ENCODE results near the gene CAMTA1.

CAMTA1 gene

GRCh38 chr1:7679159-7679872 lies 894.1 kb downstream of the CAMTA1 start:
- TF ChIP-seq, protein P1, sequence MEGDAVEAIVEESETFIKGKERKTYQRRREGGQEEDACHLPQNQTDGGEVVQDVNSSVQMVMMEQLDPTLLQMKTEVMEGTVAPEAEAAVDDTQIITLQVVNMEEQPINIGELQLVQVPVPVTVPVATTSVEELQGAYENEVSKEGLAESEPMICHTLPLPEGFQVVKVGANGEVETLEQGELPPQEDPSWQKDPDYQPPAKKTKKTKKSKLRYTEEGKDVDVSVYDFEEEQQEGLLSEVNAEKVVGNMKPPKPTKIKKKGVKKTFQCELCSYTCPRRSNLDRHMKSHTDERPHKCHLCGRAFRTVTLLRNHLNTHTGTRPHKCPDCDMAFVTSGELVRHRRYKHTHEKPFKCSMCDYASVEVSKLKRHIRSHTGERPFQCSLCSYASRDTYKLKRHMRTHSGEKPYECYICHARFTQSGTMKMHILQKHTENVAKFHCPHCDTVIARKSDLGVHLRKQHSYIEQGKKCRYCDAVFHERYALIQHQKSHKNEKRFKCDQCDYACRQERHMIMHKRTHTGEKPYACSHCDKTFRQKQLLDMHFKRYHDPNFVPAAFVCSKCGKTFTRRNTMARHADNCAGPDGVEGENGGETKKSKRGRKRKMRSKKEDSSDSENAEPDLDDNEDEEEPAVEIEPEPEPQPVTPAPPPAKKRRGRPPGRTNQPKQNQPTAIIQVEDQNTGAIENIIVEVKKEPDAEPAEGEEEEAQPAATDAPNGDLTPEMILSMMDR (conservative IDR thresholded peaks at IDR 0.05; ENCODE audit: low read depth, low read length): no peak
- no peak overlapping the region for H3K4me3 ChIP-seq (ENCODE audit: low read length)
- no peak for DNase-seq (ENCODE audit: low read depth)

DNA sequence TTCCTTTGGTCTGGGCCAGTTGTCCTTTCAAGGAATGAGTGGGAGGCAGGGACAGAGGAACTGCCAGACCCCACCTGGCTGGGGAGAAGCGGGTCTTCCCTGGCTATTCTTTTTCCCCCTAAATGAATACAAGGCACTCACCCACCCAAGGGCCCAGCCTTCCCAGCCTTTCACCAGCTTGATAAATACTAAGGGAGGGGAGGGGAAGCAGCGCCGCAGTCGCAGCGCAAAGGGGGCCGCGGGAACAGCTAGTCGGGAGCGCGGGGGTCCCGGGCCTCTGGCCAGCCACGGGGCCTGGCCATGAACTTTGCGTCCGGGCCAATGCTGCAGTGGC lies 894.6 kb downstream of the CAMTA1 start:
- H3K4me3 ChIP-seq (ENCODE audit: low read length): peak overlapping the region; percentile 47
- DNase-seq (ENCODE audit: low read depth): no peak
- TF ChIP-seq, protein P1 (conservative IDR thresholded peaks at IDR 0.05; ENCODE audit: low read depth, low read length): no peak

DNA sequence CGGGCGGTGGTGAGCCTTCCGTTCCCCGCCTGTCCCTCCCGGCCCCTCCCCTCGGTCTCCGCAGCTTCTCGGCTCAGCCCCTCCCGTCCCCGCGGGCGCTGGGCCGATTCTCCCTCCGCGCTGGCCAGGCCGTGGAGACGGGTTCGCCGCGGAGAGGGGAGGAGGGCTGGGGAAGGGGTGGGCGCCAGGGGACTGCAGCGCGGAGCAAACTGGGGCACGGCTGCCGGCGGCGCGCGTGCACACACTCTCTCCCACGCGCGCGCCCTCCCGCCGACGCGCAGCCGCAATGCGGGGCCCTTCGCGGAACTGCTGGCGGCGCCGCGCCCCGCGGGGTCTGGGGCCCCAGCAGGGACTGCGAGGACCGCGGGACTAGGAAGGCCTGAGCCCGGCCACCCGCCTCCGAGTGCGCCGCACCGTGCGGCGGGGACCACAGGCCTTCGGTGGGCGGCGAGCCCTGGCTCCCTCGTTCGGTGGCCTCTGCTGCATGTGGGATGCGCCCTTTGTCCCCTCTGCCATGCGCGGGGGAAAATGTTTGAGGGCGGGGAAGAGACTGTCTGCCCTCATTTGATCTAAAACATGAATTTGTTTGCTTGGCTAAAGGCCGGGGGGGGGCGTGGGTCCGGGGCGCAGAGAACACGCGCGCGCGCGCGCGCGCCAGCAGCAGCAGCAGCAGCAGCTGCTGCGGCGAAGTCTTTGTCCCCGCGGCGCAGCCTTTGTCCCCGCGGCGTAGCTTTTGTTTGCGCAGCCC lies 895.1 kb downstream of the CAMTA1 start:
- TF ChIP-seq, protein P1 (conservative IDR thresholded peaks at IDR 0.05; ENCODE audit: low read depth, low read length): no peak
- DNase-seq (ENCODE audit: low read depth): no peak
- peak overlapping the region; percentile 47 for H3K4me3 ChIP-seq (ENCODE audit: low read length)

- TF ChIP-seq, protein P1 (conservative IDR thresholded peaks at IDR 0.05; ENCODE audit: low read depth, low read length): no peak
- peak overlapping the region; percentile 47 for H3K4me3 ChIP-seq (ENCODE audit: low read length)
- no peak for DNase-seq (ENCODE audit: low read depth)
Observed at GRCh38 chr1:7680955-7681268, 895.7 kb downstream of the CAMTA1 start.

DNA sequence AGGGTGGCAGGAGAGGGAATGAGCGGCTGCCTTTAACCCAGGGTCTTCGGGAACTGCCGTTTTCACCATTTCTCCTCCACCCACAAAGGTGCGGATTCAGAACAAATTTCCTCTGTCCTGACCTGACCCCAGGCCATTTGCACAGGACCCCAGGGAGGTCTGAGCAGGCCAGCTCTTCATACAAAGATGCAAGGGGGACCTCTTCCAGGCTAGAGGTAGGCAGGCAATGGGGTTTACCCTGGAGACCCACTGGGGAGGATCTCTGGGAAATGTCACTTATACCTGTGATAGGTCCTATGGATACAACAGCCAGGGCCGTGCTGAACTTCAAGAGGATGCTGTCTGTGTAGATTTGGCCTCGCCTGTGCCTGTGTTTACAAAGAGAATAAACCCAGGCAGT lies 896.1 kb downstream of the CAMTA1 start:
- H3K4me3 ChIP-seq (ENCODE audit: low read length): no peak overlapping the region
- no peak for DNase-seq (ENCODE audit: low read depth)
- TF ChIP-seq, protein P1 (conservative IDR thresholded peaks at IDR 0.05; ENCODE audit: low read depth, low read length): no peak

GRCh38 chr1:7683521-7683920 lies 898.3 kb downstream of the CAMTA1 start:
- no peak overlapping the region for H3K4me3 ChIP-seq (ENCODE audit: low read length)
- DNase-seq (ENCODE audit: low read depth): no peak
- TF ChIP-seq, protein P1 (conservative IDR thresholded peaks at IDR 0.05; ENCODE audit: low read depth, low read length): no peak

- TF ChIP-seq, protein P1 (conservative IDR thresholded peaks at IDR 0.05; ENCODE audit: low read depth, low read length): no peak
- no peak for DNase-seq (ENCODE audit: low read depth)
- no peak overlapping the region for H3K4me3 ChIP-seq (ENCODE audit: low read length)
Observed at GRCh38 chr1:7684132-7684531, 898.9 kb downstream of the CAMTA1 start.

All from retinal pigment epithelial cell (primary cell).